ENCODE measurements around the gene MRPS27. TPM values are rescaled to one million over a fixed set of nuclear protein-coding genes. Genes with fewer than 3 reads are reported as not detected.
A peak's percentile ranks its signal among the peaks of the same experiment; 100 is the strongest.

MRPS27 gene
- total RNA-seq, 1 experiment from 2014 or later: 82.0 TPM

- peak; percentile 18 for DNase-seq (ENCODE audit: low read depth)
These were observed 63.5 kb downstream of the MRPS27 start for GRCh38 chr5:72256536-72256935.

GRCh38 chr5:72255670-72256069 lies 64.4 kb downstream of the MRPS27 start:
- DNase-seq (ENCODE audit: low read depth): no peak

- DNase-seq (ENCODE audit: low read depth): no peak
These were observed 64.8 kb downstream of the MRPS27 start for GRCh38 chr5:72255237-72255636.

- peak; percentile 53 for DNase-seq (ENCODE audit: low read depth)
These were observed 67.4 kb downstream of the MRPS27 start for GRCh38 chr5:72252574-72253155.

- DNase-seq (ENCODE audit: low read depth): no peak
These were observed 68.0 kb downstream of the MRPS27 start for GRCh38 chr5:72252008-72252407.

GRCh38 chr5:72251386-72251785 lies 68.7 kb downstream of the MRPS27 start:
- DNase-seq (ENCODE audit: low read depth): no peak

GRCh38 chr5:72248410-72248981 lies 71.5 kb downstream of the MRPS27 start:
- peak; percentile 95 for DNase-seq (ENCODE audit: low read depth)

- peak; percentile 76 for DNase-seq (ENCODE audit: low read depth)
These were observed 73.0 kb downstream of the MRPS27 start for GRCh38 chr5:72246954-72247442.

GRCh38 chr5:72245951-72246532 lies 74.0 kb downstream of the MRPS27 start:
- DNase-seq (ENCODE audit: low read depth): peak; percentile 79

GRCh38 chr5:72245546-72245945 lies 74.5 kb downstream of the MRPS27 start:
- no peak for DNase-seq (ENCODE audit: low read depth)

GRCh38 chr5:72244862-72245371 lies 75.1 kb downstream of the MRPS27 start:
- peak; percentile 72 for DNase-seq (ENCODE audit: low read depth)

- DNase-seq (ENCODE audit: low read depth): no peak
These were observed 76.3 kb downstream of the MRPS27 start for GRCh38 chr5:72243706-72244105.

- DNase-seq (ENCODE audit: low read depth): peak; percentile 94
These were observed 77.1 kb downstream of the MRPS27 start for GRCh38 chr5:72242796-72243475.

GRCh38 chr5:72241346-72242003 lies 78.6 kb downstream of the MRPS27 start:
- DNase-seq (ENCODE audit: low read depth): no peak

GRCh38 chr5:72238712-72239445 lies 81.2 kb downstream of the MRPS27 start:
- no peak for DNase-seq (ENCODE audit: low read depth)

GRCh38 chr5:72237879-72238278 lies 82.2 kb downstream of the MRPS27 start:
- DNase-seq (ENCODE audit: low read depth): no peak

- no peak for DNase-seq (ENCODE audit: low read depth)
These were observed 82.6 kb downstream of the MRPS27 start for GRCh38 chr5:72237415-72237814.

GRCh38 chr5:72235725-72236124 lies 84.3 kb downstream of the MRPS27 start:
- DNase-seq (ENCODE audit: low read depth): peak; percentile 30

GRCh38 chr5:72234868-72235267 lies 85.2 kb downstream of the MRPS27 start:
- no peak for DNase-seq (ENCODE audit: low read depth)

GRCh38 chr5:72234265-72234700 lies 85.8 kb downstream of the MRPS27 start:
- DNase-seq (ENCODE audit: low read depth): peak; percentile 76

GRCh38 chr5:72233835-72234234 lies 86.2 kb downstream of the MRPS27 start:
- no peak for DNase-seq (ENCODE audit: low read depth)

Data from M059J (cell line).